Left cardiac atrium (tissue), 4 donors: ENCODE data around the gene TMPRSS4. TPM values are rescaled to one million over a fixed set of nuclear protein-coding genes. Genes with fewer than 3 reads are reported as not detected.
A peak's percentile ranks its signal among the peaks of the same experiment; 100 is the strongest.

Experiments
- ATAC-seq, 2 donors: fragments of 200-7000 bp; cut with Tn5 transposase; one replicate each; pipeline ENCODE4 v1.9.1; 2020; ENCODE audit warnings: mild to moderate bottlenecking in 2 of 2, moderate library complexity in 2 of 2
- DNase-seq: peaks from one replicate; pipeline ENCODE4 v3.0.0-alpha.2; 2020
- intact Hi-C, 2 donors: fragments of 100-400 bp; cut with DNase I; formaldehyde crosslinking; loops; one replicate each; pipeline versions ENCODE4 v1.14.1 to v1.15.1; 2022 to 2023
- total RNA-seq, 2 donors: library from RNA; stranded (reverse); fragmentation: NEBNext Ultra II Directional; extraction: Animal tissue kit (Norgen Biotek cat#: 25700); gene quantifications; one replicate each; pipeline ENCODE4 v1.2.1, GENCODE V29; 2021
- donor health status: DM: no; HTN: yes; CAD: no.
- donor health status: DM: no; HTN: yes; CAD: no; lungs with severe emphysema.
- donor health status: DM: yes; HTN: yes; CAD: no.
- donor health status: Dilated cardiomyopathy.

TMPRSS4 gene
- total RNA-seq, 2 donors from 2014 or later, result not detected

- ATAC-seq, result no peak
- intact Hi-C loops, result no loop called here
- no peak for DNase-seq
Observed at GRCh38 chr11:118071416-118072030, 5.4 kb upstream of the TMPRSS4 start.

GRCh38 chr11:118073554-118073953, 3.3 kb upstream of the TMPRSS4 start:
- DNase-seq (no peak), ATAC-seq (no peak)
- intact Hi-C loops, result no loop called here

- intact Hi-C loops, result no loop called here
- ATAC-seq (no peak), DNase-seq (no peak)
Observed at GRCh38 chr11:118074091-118074685, 2.7 kb upstream of the TMPRSS4 start.

GRCh38 chr11:118074785-118075184, 2.1 kb upstream of the TMPRSS4 start:
- intact Hi-C loops, result no loop called here
- DNase-seq, result no peak
- ATAC-seq, result no peak

- DNase-seq (no peak), ATAC-seq (no peak)
- intact Hi-C loops, result no loop called here
Observed at GRCh38 chr11:118078911-118079411, 2.1 kb downstream of the TMPRSS4 start.

- intact Hi-C loops, result no loop called here
- ATAC-seq (no peak), DNase-seq (no peak)
Observed at GRCh38 chr11:118079491-118079890, 2.6 kb downstream of the TMPRSS4 start.

- no peak for ATAC-seq
- no peak for DNase-seq
- intact Hi-C loops, result no loop called here
Observed at GRCh38 chr11:118080296-118080695, 3.4 kb downstream of the TMPRSS4 start.

GRCh38 chr11:118081241-118081958, 4.5 kb downstream of the TMPRSS4 start:
- DNase-seq (no peak), ATAC-seq (no peak)
- intact Hi-C loops, result no loop called here

GRCh38 chr11:118082880-118083552, 6.1 kb downstream of the TMPRSS4 start:
- intact Hi-C loops, result no loop called here
- ATAC-seq, result no peak
- no peak for DNase-seq

GRCh38 chr11:118084247-118084646, 7.4 kb downstream of the TMPRSS4 start:
- peak; percentile 49 to 72 for ATAC-seq
- no peak for DNase-seq
- intact Hi-C loops, result no loop called here

GRCh38 chr11:118084656-118085055, 7.8 kb downstream of the TMPRSS4 start:
- intact Hi-C loops, result no loop called here
- DNase-seq, result no peak
- ATAC-seq, result no peak

- intact Hi-C loops, result no loop called here
- DNase-seq (no peak), ATAC-seq (peak in 1 of 2 donors; percentile 62)
Observed at GRCh38 chr11:118086913-118087768, 10.3 kb downstream of the TMPRSS4 start, which contains the start of gene SMIM35. TSS of gene SMIM35 (minus strand) at chr11:118086963. CDS start at chr11:118086757, 206 bp downstream.

GRCh38 chr11:118087931-118088330, 11.1 kb downstream of the TMPRSS4 start:
- intact Hi-C loops, result no loop called here
- ATAC-seq (no peak), DNase-seq (no peak)

GRCh38 chr11:118088531-118088930, 11.7 kb downstream of the TMPRSS4 start:
- intact Hi-C loops, result no loop called here
- ATAC-seq (peak; percentile 38 to 64), DNase-seq (peak; percentile 33)

- DNase-seq (no peak), ATAC-seq (no peak)
- intact Hi-C loops, result no loop called here
Observed at GRCh38 chr11:118090545-118091162, 13.8 kb downstream of the TMPRSS4 start.

- intact Hi-C loops, result no loop called here
- DNase-seq (no peak), ATAC-seq (no peak)
Observed at GRCh38 chr11:118091690-118092089, 14.8 kb downstream of the TMPRSS4 start.

GRCh38 chr11:118092907-118093571, 16.2 kb downstream of the TMPRSS4 start:
- DNase-seq (no peak), ATAC-seq (no peak)
- intact Hi-C loops, result no loop called here

- DNase-seq, result no peak
- no peak for ATAC-seq
- intact Hi-C loops, result no loop called here
Observed at GRCh38 chr11:118095493-118095892, 18.6 kb downstream of the TMPRSS4 start.
